ENCODE measurements around the gene OTUD3.

Gene OTUD3

GRCh38 chr1:19957779-19958178 is 75.6 kb downstream of the OTUD3 start:
- DNase-seq: no peak

GRCh38 chr1:19960591-19960990 is 78.4 kb downstream of the OTUD3 start:
- DNase-seq: no peak
